Smooth muscle cell of the brain vasculature (primary cell): ENCODE measurements around the gene NDRG3.
"Not testable (repeated sequence)": the region's sequence is repeated elsewhere in the genome, so short reads cannot be mapped to it uniquely, and the experiment has no call there.

Source experiments
- DNase-seq: peaks from one replicate; pipeline ENCODE4 v3.0.0-alpha.2; 2012; ENCODE audit warnings: low read depth, low spot score

The NDRG3 gene

DNA sequence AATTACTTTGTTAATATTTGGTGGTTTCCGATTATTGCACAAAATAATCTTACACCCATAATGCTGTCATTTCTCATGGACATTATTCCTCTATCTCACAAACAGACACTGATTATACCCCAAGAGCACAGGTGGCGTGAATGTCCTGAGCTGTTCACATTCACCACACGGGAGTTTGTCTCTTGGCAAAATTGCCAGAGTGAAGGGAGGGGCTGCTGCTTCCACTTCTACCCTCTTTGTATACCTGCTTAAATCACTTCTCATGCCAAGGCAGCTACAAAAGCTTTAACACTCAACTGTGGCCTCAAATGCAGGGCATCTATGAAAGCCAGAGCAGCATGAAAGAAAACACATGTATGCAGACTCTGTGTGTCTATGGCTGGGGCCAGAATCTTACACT is 58.0 kb downstream of the NDRG3 start:
- DNase-seq, result no peak

DNA sequence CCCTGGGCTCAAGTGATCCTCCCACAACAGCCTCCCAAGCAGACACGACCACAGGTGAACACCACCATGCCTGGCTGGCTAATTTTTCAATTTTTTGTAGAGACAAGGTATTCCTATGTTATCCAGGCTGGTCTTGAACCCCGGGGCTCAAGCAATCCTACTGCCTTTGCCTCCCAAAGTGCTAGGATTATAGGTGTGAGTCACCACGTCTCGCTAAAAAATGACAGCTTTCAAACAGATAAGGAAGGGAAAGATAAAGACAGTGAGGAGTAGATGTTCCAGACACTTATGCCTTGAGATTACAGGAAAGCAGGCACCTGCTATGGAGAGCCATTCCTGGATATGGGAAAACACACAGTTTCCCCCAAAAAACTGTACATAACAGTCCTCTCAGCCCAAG is 58.9 kb downstream of the NDRG3 start:
- DNase-seq, result no peak

DNA sequence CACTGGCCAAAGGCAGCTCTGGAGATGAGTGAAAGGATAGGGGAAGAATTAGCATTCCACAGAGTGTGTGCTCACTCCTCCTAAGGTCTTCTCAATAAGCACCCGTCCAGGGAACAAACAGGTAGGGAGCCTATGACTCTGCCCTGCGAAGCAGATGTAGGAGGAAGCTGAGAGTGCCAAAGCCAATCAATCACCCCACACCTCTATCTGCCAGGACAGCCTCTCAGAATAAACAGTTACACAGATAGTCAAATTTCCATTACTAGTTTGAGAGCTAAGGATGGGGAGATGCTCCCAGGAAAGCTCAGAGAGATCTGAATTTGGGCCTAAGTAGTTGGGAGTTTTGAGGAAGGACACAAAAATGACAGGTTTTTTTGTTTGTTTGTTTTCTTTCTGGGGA is 59.4 kb downstream of the NDRG3 start:
- no peak for DNase-seq

DNA sequence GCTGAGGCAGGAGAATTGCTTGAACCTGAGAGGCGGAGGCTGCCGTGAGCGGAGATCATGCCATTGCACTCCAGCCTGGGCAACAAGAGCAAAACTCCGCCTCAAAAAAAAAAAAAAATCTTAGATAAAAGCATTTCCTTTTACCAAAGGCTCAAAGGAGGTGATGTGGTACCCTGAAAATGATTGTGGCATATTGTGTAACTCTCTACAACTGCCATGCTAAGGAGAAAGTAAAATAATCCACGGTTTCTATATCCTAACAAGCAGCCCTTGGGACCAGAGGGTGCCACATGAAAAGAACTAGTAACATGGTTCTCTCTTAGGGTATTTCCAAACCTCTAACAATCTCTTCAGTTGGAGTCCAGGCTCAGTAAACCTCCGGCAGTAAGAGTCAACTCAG is 61.1 kb downstream of the NDRG3 start:
- DNase-seq, result no peak

DNA sequence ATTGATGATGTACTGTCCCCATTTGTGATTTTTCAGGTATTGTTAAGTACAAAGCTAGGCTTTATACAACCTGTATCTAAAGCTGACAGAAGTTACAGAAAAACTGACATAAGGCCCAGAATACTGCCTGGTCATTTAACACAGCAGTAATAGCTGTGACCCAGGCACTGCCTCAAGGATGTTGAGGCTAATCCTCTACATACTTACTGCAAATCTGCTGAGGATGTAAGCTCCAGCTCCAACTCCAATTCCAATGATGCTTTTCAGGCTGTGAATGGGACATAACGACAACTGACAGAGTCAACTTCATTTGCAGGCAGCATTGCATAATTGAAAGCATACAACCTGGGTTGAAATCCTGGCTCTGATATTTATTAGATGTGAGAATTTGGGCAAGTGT is 63.6 kb downstream of the NDRG3 start:
- no peak for DNase-seq

DNA sequence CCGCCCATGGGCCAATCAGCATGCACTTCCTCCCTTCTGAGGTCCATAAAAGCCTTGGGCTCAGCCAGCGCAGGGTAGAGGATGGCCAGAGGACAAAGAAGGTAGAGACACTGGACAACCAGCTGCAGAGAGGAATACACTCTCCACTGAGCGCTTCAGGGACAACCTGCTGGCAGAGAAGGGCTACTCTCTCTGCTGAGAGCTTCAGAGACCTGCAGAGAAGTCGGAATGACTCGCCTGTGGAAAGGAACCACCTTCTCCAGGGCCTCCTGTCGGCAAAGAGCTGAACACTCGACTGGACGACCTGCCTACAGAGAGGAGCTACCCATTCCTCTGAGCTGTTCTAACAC is 68.5 kb downstream of the NDRG3 start:
- DNase-seq, result no peak

DNA sequence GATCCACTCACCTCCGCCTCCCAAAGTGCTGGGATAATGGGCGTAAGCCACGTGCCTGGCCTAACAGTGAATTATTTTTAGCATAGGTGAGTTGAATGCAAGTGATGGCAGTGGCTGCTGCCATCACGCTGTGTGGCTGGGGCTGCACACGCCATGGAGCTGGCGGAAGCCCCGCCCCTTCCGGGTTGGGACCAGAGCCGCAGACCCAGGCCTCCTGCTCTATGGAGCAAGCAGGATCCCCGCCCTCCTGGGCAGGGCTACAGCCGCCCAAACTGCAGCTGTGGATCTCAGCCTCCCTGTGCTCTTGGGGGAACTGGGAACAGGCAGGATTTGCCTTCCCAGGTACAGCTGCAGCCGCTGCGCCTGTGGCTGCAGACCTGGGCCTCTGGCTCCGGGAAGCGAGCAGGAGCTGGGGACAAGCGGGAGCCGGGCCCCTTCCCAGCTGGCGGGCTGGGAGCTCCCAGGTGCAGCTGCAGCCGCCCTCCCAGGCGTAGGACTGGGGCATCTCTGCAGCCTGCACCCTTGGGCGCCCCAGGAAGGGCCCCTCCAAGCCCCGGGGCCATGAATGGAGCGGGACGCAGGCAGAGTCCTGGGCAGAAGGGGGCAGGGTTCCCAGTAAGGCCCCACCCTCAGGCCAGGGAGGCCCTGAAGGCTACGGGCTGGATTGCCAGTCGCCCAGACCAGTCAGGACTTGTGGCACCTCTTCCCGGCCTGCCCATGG is 69.0 kb downstream of the NDRG3 start:
- no peak for DNase-seq

DNA sequence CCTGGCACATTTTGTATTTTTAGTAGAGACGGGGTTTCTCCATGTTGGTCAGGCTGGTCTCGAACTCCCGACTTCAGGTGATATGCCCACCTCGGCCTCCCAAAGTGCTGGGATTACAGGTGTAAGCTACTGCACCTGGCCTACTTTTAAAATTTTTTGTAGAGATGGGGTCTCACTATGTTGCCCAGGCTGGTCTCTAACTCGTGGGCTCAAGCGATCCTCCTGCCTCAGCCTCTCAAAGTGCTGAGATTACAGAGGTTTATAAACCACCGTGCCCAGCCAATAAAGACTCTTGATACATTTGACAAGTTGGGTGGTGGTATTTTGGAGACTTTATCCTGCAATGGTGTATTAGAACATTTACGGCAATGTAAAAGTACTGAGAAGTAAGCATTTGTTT is 70.3 kb downstream of the NDRG3 start:
- DNase-seq, result not testable (repeated sequence)

DNA sequence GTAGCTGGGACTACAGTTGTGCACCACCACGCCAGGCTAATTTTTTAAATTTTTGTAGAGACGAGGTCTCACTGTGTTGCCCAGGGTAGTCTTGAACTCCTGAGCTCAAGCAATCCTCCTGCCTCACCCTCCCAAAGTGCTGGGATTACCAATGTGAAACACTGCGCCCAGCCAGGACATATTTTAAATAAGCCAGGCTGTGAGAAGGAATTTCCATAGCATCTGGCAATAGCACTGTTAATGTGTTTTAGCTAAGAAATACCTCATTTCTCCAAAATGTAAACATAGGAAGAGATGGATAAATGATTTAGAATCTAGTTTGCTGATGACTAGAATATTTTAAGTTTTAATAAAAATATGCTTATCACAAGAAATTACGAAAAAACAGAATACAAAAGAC is 72.9 kb downstream of the NDRG3 start:
- DNase-seq, result no peak

DNA sequence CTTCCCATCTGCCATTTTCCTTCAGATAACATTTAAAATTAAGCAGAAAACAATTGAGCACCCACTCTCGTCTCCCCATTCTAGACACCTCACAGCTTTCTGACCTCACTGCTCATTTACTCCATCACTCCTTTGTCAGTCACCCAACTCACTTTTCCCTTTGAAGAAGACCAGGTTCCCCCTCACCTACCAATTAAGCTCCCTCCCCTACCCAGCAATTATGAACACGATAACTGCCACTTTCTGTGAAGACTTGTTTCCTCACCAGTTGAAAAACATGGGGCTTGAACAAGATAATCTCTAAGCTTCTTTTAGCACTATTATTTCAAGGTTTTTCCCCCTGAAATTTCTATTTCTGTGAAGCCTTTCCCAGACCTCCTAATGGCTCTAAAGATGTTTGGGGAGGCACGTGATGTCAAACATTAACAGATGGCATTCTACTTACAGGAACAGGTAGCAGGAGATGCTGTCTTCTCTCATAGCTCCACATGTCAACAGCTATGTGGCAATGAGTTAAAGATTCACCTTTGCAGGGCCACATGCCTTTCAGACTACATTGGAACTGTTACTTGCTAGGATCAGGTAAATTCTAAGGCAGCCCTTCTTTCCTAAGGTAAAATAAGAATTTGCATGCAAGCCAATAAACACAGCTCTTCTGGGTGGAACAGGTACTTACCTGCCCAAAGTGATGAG is 75.1 kb downstream of the NDRG3 start:
- DNase-seq, result no peak

DNA sequence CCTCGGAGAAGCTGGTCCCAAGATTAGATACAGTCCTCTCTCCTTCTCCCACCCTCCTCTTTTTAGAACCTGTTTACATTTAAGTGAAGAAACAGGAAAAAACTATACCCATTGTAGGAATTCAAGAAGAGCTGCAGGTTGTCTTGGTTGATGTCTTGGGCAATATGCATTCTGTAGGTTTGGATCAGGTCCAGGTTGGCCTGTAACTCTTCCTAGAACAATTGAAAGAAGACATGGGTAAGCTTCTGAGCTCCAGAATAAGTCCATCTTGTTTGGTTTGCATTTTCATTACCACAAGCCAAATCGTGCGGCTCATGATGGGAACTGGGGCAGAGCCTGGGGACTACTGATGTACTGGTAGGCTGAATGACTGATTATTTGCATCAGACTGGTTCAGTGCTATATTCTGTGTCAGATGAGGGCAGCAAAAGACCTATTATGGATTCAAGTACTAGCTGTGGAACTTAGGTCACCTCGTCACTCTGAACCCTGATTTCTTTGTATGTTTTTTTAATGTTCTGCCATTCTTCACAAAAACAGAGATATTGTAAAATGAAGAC is 79.6 kb downstream of the NDRG3 start:
- DNase-seq, result no peak

DNA sequence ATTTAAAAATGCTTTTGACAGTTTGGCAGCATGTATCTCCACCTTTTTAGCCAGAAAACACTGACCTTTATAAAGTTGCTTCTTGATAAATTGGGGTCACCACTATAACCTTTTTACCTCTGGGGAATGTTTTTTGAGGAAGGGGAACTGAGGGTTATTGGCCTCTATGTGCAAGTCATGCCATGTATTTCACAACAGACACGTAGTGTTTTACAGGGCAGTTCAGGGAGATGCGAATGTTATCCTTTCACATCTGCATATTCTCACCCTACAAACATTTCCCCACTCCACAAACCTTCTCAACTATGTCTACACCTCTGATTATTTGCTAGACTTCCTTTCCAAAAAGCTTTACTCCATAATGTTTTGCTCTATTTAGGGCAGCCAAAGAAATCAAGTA is 82.9 kb downstream of the NDRG3 start:
- DNase-seq, result no peak

DNA sequence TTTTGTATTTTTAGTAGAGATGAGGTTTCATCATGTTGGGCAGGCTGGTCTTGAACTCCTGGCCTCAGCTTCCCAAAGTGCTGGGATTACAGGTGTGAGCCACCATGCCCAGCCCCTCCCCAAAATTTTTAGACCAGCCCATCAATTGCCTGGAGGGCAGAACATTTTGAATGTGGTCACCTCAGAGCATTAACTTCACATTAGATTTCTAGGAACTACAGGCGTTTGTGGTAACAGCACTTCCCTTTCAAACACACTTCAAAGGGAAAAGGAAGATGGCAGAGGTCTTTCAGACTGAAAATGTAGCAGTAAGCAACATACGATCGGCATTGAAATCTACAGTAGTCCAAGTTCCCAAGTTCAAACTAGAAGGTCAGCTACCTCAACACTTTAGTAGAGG is 87.6 kb downstream of the NDRG3 start:
- DNase-seq, result no peak

DNA sequence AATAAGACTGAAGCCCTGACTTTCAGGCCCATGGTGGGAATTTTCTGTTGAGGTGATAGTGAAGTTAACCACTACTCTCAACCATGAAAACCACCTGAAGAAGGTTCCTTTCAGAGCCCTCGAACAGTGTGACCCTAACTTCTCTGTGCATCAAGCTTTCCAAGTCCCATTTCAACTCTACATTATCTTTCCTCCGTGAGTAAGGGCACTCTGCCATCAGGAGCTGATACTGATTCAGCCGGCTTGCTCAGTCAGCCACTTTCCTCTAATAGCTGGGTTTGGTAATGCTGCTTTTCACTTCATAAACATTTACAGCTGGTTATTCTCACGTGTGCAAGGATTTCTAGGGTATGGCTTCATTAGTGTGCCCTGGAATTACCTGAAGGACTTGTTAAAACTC is 89.2 kb downstream of the NDRG3 start:
- DNase-seq, result no peak

DNA sequence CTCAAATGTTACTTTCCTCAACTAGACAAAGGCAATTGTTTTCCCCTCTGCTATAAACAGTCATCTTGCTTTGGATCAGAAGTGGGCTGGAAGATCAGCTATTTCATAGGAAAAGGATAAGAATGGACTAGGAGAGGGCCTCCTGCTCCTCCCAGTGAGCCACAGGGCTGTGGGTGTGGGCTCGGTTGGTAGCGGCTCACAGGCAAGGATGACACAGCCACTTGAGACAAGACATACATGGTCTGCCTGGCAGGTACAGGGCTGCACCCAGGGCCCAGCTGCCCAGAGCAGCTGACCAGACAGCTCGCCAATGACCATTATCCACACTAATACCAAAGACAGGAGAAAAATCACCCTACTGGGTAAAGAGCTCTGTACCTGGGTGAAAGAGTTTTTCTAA is 90.9 kb downstream of the NDRG3 start:
- no peak for DNase-seq

DNA sequence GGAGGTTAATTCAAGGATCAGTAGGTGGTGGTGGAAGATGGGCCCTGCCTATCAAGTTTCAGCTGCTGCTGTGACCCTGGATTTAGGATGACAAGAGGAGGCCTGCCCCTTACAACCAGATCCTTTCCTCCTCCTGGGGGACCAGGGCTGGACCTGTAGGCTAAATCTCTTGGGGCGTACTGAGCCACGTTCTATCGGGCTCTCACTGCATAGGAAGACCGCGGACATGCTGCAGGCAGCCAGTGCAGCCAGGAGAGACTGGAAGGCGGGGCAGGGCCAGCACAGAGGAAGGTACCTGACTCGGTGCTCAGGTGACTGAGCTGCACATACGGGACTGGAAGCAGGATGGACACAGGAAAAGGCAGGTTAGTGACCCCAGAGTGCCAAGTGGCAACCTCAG is 91.4 kb downstream of the NDRG3 start:
- DNase-seq, result no peak

DNA sequence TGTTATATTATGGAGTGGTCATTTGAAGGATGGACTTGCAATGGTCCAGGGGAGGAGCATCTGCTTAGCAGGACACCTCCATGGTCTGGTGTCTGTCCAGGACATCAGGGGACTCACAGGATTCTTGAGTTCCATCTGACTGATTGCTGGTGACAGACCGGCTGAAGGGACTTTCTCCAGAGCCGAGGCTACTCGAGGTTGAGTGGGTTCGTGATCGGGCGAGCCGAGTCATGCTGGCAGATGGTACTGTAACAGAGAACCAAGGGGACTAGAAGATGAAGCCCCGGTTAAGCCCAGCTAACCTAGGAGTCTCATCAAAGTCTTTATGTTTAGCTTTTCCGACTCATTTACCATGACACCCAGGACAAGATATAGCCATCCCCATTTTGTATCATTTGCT is 92.4 kb downstream of the NDRG3 start:
- DNase-seq, result no peak

DNA sequence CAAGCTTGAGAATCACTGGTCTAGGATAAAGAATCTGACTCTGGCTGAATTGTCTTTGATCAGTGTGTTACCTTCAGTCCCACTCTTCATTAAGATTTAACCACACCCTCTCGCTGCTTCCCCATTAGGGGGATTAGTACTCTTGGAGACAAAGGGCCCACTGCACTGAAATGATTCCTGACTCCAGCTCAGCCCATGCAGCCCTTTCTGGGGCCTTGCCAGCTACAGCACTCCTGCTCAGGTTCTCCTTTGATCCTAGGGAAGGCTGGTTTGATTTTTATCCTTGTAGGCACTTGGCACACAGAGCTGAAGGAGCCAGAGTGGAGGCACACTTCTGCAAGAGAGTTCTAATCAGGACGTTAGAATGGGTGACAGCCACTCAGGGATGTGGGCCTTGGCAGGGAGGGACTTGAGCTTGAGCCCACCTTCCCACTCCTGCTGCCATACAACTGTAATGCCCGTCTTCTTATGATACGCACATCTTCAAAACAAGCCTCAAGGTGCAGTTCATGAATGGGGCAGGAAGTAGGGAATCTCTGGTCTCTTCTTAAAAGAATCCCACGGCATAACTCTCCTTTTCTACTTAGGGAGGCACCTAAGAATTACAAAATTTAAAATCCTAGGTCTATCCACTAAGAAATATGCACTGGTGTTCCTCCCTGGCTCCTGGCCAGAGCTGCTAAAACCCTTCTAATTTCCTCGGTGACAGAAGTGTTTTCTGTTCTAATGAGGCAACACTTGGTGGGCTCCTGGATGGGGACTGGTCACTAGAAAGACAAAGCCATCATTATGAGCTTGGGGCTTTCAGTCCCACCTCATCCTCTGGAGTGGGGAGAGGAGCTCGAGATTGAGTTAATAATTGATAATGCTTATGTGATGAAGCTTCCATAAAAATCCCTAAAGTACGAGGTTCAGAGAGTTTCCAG is 98.4 kb downstream of the NDRG3 start:
- no peak for DNase-seq

DNA sequence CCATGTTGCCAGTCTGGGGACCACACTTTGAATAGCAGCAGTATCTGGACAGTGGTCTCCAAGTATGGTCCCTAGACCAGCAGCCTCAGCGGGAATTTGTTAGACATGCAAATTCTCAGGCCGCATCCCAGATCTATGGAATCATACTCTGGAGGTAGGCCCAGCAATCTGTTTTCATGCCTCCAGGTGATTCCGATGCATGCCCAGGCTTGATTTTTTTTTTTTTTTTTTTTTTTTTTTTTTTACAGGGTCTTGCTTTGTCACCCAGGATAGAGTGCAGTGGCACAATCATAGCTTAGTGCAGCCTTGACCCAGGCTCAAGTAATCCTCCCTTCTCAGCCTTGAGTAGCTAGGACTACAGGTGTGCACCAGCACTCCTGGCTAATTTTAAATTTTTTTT is 99.2 kb downstream of the NDRG3 start:
- no peak for DNase-seq

DNA sequence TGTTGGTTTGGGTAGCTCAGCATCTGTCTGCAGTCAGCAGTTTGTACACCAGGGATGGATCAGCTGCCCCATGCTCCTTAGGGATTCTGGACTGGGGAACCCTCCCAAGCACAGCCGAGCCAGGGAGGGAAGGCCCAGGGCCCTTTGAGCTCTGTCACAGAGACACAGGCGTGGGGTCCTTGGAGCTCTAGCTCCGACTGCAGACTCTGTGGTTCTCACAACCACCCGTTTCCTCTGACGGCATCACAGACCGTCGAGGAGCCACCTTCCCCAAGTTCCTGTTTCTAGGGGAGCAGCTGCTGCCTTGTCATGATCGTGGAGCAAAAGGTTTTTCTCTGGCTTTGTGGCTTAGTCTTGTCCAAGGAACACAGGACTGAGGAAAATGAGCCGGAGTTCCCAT is 99.9 kb downstream of the NDRG3 start, which contains the start of gene SLA2:
SLA2 (minus strand) TSS at position 199 of the 400 bp plus-strand sequence. CDS start 4,861 bp downstream, outside the sequence.
- DNase-seq, result no peak

DNA sequence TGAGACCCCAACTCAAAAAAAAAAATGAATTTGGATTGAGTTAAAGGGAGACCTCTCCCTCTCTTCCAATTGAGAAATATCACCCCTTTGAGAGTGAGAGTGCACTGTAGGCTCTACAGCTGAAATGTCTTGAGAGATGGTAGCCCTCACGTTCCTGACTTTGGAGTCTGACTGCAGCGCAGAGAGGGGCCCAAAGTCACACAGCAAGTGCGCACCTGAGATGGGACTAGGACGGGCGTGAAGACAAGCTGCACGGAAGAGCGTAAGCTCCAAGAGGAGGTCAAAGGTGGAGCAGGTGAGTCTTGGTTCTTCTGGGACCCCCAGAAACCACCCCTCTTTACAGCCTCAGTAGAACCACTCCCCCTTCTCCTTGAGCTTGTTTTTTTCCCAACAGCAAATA is 100.5 kb downstream of the NDRG3 start:
- DNase-seq, result no peak

DNA sequence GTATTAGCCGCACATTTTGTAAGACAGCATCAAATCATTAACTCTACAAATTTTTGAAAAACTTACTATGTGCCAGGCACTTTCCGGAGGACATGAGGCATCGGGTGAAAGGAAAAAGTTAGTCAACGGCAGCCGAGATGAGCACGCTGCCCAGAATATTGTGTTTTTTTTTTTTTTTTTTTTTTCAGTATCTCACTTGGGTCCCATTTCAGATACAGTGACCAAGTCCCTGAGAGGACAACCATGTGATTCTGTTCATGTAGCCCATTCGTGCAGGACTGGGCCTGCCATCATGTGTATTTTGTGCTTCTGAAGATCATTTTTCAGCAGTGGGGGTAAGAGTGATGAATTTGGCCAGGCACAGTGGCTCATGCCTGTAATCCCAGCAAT is 101.2 kb downstream of the NDRG3 start:
- DNase-seq, result no peak
